Measurements from ENCODE around the gene MRPL38.
"Not testable (repeated sequence)": the region's sequence is repeated elsewhere in the genome, so short reads cannot be mapped to it uniquely, and the experiment has no call there.

Gene MRPL38

DNA sequence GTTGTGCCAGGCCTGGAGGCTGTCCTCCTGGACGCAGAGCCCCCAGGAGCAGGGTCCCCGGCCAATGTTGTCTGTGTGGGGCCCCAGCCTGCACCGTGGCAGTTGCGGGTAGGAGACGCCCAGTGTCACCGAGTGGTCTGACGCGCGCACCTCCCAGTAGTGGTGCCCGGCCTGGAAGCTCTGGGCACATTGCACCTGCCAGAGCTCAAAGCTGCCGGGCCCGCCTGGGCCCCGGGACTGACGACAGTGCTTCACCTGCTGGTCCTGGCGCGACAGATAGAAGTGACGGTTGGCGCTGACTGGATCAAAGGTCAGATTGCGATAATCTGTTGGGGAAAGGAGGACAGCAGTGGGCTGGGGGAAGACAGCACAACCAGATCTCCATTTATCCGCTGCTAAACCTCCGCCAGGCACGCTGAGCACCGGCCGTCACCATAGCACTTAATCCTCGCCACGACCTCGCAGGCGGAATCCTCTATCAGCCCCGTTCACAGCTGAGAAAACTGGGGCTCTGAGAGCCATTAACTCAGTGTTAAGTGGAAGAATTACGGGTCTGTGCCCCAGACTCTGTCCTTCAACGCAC lies 13.6 kb downstream of the MRPL38 start:
- H3K27ac ChIP-seq, result no peak overlapping the region
- DNase-seq (ENCODE audit: low read depth, low spot score), result no peak
- H3K4me3 ChIP-seq, result no peak overlapping the region
- H3K9me3 ChIP-seq (ENCODE audit: low read depth, low read length), result no peaks in the 10 kb centered on the region
- no peak for TF ChIP-seq POLR2AphosphoS5 (IDR thresholded peaks at IDR 0.05; ENCODE audit: borderline replicate concordance, low read depth, low read length)
- TF ChIP-seq EZH2 (IDR thresholded peaks at IDR 0.05), result no peak
- no peak for TF ChIP-seq FOXP2 (optimal IDR thresholded peaks at IDR 0.05; ENCODE audit: control extremely low read depth, extremely low read length, insufficient read depth)
- no peaks in the 10 kb centered on the region; the same call in 1 of the 2 replicates for H3K36me3 ChIP-seq (ENCODE audit: insufficient read depth, low read length)
- no peak overlapping the region for H3K9ac ChIP-seq (ENCODE audit: insufficient read length)

DNA sequence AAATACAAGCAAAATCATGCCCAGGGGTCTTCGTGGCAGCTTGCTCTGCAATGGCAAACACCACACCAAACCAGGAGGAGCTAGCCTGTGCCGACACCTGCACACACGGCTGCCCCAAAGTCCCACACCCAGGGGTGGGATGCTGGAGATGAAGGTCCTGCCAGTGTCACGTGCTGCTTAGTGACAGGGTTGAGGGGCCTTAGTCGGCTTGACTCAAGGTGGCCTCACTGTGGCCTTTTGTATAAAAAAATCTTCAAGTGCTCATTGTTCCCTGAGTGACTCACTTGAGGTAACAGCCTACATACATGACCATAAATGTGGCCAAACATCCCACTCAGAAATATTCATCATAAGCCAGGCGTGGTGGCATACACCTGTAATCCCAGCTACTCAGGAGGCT lies 15.2 kb downstream of the MRPL38 start:
- no peaks in the 10 kb centered on the region; the same call in 1 of the 2 replicates for H3K36me3 ChIP-seq (ENCODE audit: insufficient read depth, low read length)
- no peak overlapping the region for H3K27ac ChIP-seq
- no peak overlapping the region for H3K4me3 ChIP-seq
- no peak overlapping the region for H3K9ac ChIP-seq (ENCODE audit: insufficient read length)
- TF ChIP-seq POLR2AphosphoS5 (IDR thresholded peaks at IDR 0.05; ENCODE audit: borderline replicate concordance, low read depth, low read length) (no peak), EZH2 (IDR thresholded peaks at IDR 0.05) (no peak), FOXP2 (optimal IDR thresholded peaks at IDR 0.05; ENCODE audit: control extremely low read depth, extremely low read length, insufficient read depth) (no peak)
- no peak for DNase-seq (ENCODE audit: low read depth, low spot score)
- H3K9me3 ChIP-seq (ENCODE audit: low read depth, low read length), result no peaks in the 10 kb centered on the region

DNA sequence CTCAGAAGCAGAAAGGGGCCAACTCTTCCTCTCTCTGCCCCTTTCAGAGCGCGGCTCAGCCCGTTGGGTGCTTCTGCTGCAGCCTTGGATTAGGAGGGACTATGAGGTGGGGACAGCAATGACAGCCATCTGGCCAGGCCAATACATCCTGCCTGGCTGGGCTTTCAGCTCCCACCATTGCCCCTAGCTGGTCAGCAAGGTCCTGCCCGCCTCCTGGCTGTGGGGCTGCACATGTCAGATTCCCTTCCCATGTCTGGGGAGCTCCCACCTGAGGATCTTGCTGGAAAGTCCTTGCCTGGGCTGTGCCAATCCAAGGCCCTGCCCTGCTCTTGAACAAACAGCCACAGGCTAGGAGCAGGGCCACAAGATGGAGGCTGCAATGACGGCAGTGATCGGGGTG lies 16.2 kb downstream of the MRPL38 start:
- Histone ChIP-seq H3K36me3 (ENCODE audit: insufficient read depth, low read length) (no peaks in the 10 kb centered on the region; the same call in 1 of the 2 replicates), H3K9ac (ENCODE audit: insufficient read length) (no peak overlapping the region), H3K27ac (no peak overlapping the region), H3K4me3 (no peak overlapping the region), H3K9me3 (ENCODE audit: low read depth, low read length) (no peaks in the 10 kb centered on the region)
- TF ChIP-seq POLR2AphosphoS5 (IDR thresholded peaks at IDR 0.05; ENCODE audit: borderline replicate concordance, low read depth, low read length) (no peak; the same call in 1 of the 2 replicates), FOXP2 (optimal IDR thresholded peaks at IDR 0.05; ENCODE audit: control extremely low read depth, extremely low read length, insufficient read depth) (no peak), EZH2 (IDR thresholded peaks at IDR 0.05) (no peak)
- no peak for DNase-seq (ENCODE audit: low read depth, low spot score)

DNA sequence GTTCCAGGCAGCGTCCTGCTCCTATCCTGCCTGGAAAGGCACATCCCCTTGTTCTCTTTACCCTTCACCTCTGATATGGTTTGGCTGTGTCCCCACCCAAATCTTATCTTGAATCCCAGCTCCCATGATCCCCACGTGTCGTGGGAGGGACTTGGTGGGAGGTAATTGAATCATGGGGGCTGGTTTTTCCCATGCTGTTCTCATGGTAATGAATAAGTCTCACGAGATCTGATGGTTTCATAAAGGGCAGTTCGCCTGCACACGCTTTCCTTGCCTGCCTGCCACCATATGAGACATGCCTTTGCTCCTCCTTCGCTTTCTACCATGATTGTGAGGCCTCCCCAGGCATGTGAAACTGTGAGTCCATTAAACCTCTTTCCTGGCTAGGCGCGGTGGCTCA lies 18.8 kb downstream of the MRPL38 start:
- not testable (repeated sequence) for H3K9ac ChIP-seq (ENCODE audit: insufficient read length); H3K9me3 ChIP-seq (ENCODE audit: low read depth, low read length); H3K36me3 ChIP-seq (ENCODE audit: insufficient read depth, low read length); H3K27ac ChIP-seq; H3K4me3 ChIP-seq; DNase-seq (ENCODE audit: low read depth, low spot score)

DNA sequence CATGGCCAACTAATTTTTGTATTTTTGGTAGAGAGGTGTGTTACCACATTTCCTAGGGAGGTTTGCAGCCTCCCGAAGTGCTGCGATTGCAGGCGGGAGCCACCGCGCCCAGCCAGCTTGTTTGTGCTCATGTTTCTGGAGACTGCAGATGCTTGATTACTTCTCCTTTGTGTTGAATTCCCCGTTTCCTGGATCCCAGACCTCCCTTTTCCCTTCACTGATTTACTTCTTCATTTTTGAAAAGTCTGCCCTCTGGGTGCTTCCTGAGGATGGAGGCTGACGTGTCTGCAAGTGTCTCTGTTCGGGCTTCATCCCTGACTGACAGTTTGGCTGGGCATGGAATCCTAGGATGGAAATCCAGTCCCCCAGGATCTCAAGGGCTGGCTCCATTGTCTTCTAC lies 19.3 kb downstream of the MRPL38 start:
- Histone ChIP-seq H3K9me3 (ENCODE audit: low read depth, low read length) (no peaks in the 10 kb centered on the region), H3K27ac (no peak overlapping the region), H3K9ac (ENCODE audit: insufficient read length) (no peak overlapping the region), H3K36me3 (ENCODE audit: insufficient read depth, low read length) (no peaks in the 10 kb centered on the region), H3K4me3 (no peak overlapping the region)
- no peak for DNase-seq (ENCODE audit: low read depth, low spot score)
- TF ChIP-seq EZH2 (IDR thresholded peaks at IDR 0.05), result no peak
- TF ChIP-seq FOXP2 (optimal IDR thresholded peaks at IDR 0.05; ENCODE audit: control extremely low read depth, extremely low read length, insufficient read depth), result no peak
- no peak for TF ChIP-seq POLR2AphosphoS5 (IDR thresholded peaks at IDR 0.05; ENCODE audit: borderline replicate concordance, low read depth, low read length)

DNA sequence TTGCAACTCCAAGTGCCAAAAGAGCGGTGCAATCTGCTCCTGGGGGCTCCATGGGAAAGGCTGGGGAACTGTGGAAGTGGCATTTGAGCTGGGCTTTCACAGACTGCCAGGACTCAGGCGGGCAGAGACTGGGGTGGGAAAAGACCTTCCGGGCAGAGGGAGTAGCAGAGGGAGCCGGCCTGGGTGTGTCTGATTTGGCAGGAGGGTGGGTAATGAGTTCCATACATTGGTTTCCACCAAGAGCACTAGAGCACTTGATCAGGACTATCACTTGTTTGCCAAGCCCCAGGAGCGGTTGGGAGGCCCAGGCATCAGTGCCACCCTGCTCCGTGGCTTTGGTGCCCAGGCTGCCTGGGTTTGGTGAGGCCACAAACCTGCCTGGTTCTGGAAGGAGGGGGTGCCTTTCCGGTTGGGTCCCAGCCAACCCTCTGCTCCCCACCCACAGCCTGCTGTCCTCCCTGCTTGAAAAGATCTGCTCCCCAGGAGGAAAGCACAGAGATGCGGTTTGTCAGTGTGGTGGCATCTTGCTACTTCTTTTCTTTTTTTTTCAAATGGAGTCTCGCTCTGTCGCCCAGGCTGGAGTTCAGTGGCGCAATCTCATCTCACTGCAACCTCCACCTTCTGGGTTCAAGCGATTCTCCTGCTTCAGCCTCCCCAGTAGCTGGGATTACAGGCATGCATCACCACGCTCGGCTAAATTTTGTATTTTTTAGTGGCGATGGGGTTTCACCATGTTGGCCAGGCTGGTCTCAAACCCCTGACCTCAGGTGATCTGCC lies 22.8 kb downstream of the MRPL38 start:
- Histone ChIP-seq H3K27ac (no peak overlapping the region), H3K4me3 (no peak overlapping the region), H3K36me3 (ENCODE audit: insufficient read depth, low read length) (no peaks in the 10 kb centered on the region), H3K9ac (ENCODE audit: insufficient read length) (no peak overlapping the region), H3K9me3 (ENCODE audit: low read depth, low read length) (no peaks in the 10 kb centered on the region)
- TF ChIP-seq POLR2AphosphoS5 (IDR thresholded peaks at IDR 0.05; ENCODE audit: borderline replicate concordance, low read depth, low read length) (no peak), FOXP2 (optimal IDR thresholded peaks at IDR 0.05; ENCODE audit: control extremely low read depth, extremely low read length, insufficient read depth) (no peak), EZH2 (IDR thresholded peaks at IDR 0.05) (no peak)
- DNase-seq (ENCODE audit: low read depth, low spot score), result no peak

DNA sequence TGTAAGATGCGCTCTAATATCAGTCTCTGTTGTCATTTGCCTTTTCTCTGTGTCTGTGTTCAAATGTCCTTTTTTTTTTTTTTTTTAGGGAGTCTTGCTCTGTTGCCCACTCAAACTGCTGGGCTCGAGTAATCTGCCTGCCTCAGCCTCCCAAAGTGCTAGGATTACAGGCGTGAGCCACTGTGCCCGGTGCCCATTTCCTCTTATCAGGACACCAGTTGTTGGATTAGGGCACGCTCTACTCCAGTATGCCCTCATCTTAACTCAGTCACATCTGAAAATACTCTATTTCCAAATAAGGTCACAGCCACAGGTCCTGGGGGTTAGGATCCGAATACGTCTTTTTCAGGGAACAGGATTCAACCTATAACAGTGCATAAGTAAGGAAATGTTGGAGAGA lies 24.4 kb downstream of the MRPL38 start:
- Histone ChIP-seq H3K36me3 (ENCODE audit: insufficient read depth, low read length) (no peaks in the 10 kb centered on the region), H3K4me3 (no peak overlapping the region), H3K9ac (ENCODE audit: insufficient read length) (no peak overlapping the region), H3K27ac (no peak overlapping the region), H3K9me3 (ENCODE audit: low read depth, low read length) (no peaks in the 10 kb centered on the region)
- TF ChIP-seq FOXP2 (optimal IDR thresholded peaks at IDR 0.05; ENCODE audit: control extremely low read depth, extremely low read length, insufficient read depth) (no peak), EZH2 (IDR thresholded peaks at IDR 0.05) (no peak), POLR2AphosphoS5 (IDR thresholded peaks at IDR 0.05; ENCODE audit: borderline replicate concordance, low read depth, low read length) (no peak)
- DNase-seq (ENCODE audit: low read depth, low spot score), result no peak

DNA sequence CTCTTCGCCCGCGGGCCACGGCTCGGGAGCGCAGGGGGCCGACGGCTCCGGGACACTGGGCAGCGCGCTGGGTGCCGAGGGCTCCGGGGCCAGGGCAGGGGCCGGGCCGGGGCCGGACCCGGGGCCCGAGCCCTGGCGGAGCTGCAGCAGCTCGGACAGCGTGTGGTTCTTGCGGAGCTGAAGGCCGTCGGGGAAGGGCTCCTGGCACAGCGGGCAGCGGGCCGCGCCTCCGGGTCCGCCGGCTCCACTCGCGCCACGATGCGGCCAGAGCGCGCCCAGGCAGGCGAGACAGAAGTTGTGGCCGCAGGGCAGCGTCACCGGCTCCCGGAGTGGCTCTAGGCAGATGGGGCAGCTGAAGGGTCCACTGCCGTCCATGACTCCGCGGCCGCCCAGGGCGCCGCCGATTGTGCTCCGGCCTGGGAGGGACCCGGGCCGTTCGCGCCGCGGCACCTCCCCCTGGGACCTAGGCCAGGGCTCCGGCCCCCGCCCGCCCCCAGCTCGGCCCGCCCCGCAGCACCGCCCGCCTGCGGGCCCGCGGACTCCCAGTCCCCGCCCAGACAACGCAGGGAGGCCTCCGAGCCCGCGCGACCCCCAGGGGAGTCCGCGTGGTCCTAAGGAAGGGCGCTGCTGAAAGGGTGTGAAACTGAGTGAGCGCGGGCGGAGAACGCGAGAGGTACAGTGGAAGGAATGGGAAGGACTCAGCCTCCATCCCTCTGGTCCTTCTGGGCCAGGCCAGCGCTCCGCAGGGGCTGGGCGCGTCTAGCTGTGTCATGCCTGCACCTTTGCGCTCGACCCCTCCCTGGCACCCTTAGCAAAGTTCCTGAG lies 26.3 kb downstream of the MRPL38 start, which contains the start of gene TRIM47:
TSS of gene TRIM47 (minus strand) at position 408 of the 825 bp plus-strand sequence. CDS start at position 375, 33 bp downstream.
- Histone ChIP-seq H3K27ac (no peak within 1 kb of the TSS), H3K36me3 (ENCODE audit: insufficient read depth, low read length) (no peaks in the 10 kb centered on the region), H3K4me3 (no peak within 1 kb of the TSS), H3K9me3 (ENCODE audit: low read depth, low read length) (no peaks in the 10 kb centered on the region), H3K9ac (ENCODE audit: insufficient read length) (no peak within 1 kb of the TSS)
- DNase-seq (ENCODE audit: low read depth, low spot score), result no peak
- TF ChIP-seq FOXP2 (optimal IDR thresholded peaks at IDR 0.05; ENCODE audit: control extremely low read depth, extremely low read length, insufficient read depth) (no peak), EZH2 (IDR thresholded peaks at IDR 0.05) (no peak), POLR2AphosphoS5 (IDR thresholded peaks at IDR 0.05; ENCODE audit: borderline replicate concordance, low read depth, low read length) (no peak)
